ENCODE measurements around the gene SNRPD3.
"Not testable (repeated sequence)": the region's sequence is repeated elsewhere in the genome, so short reads cannot be mapped to it uniquely, and the experiment has no call there.

GRCh38 chr22:24602847-24603769, 47.3 kb downstream of the SNRPD3 start, which contains the start of gene GGT1:
- not testable (repeated sequence) for TF ChIP-seq CTCF (conservative IDR thresholded peaks at IDR 0.05; ENCODE audit: low read depth, low read length); EZH2phosphoT487 (IDR thresholded peaks at IDR 0.05; ENCODE audit: borderline replicate concordance, low read length); EZH2 (IDR thresholded peaks at IDR 0.05; ENCODE audit: low read length, unreplicated experiment)

Measured in PC-3 (cell line).